ENCODE measurements around the gene UBE2N.
A peak's percentile ranks its signal among the peaks of the same experiment; 100 is the strongest.

UBE2N gene

GRCh38 chr12:93369505-93369904, 72.2 kb downstream of the UBE2N start:
- FAIRE-seq (no peak), DNase-seq (ENCODE audit: insufficient read length, low spot score) (no peak)
- TF ChIP-seq POLR2A (IDR thresholded peaks at IDR 0.05; ENCODE audit: low read depth, low read length) = no peak

GRCh38 chr12:93368766-93369165, 73.0 kb downstream of the UBE2N start:
- DNase-seq (ENCODE audit: insufficient read length, low spot score) = no peak
- no peak for TF ChIP-seq POLR2A (IDR thresholded peaks at IDR 0.05; ENCODE audit: low read depth, low read length)
- no peak for FAIRE-seq

GRCh38 chr12:93366422-93366821, 75.3 kb downstream of the UBE2N start:
- FAIRE-seq = no peak
- no peak for TF ChIP-seq POLR2A (IDR thresholded peaks at IDR 0.05; ENCODE audit: low read depth, low read length)
- no peak for DNase-seq (ENCODE audit: insufficient read length, low spot score)

DNA sequence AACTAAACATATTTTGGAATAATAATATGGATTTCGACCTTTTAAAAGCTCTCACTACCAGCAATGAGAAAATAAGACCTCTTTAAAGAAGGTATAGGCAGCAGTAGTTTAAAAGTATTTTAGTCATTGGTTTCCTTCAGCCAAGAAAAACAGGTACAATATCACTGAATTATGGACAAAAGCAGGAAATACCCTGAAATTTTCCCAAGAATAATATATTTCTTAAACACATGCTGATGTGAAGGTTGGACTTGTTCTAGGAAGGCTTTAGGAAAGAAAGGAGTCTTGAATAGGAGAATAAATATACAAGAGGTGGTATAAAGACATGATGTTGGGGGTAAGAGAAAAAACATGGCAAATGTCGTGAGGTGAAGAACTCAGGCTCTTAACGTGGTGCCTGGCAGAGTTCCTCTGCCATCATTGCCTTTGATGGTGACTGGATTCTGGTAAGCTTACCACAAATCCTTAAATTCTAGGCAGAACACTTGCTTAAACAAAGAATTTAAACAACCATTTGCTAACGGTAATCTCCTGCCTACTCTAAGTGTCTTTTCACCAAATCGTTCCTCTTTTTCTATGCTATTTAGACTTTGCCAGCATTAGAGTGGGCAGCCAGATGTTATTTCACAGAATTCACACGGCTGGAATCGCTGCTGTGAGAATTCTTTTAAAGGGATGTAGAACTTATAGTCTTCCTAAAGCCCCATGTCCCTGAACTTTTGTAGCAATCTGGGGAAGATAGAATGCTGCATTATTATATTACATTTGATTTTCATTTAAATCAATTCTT, 75.9 kb downstream of the UBE2N start:
- no peak for TF ChIP-seq POLR2A (IDR thresholded peaks at IDR 0.05; ENCODE audit: low read depth, low read length)
- DNase-seq (ENCODE audit: insufficient read length, low spot score) = no peak
- FAIRE-seq = no peak

DNA sequence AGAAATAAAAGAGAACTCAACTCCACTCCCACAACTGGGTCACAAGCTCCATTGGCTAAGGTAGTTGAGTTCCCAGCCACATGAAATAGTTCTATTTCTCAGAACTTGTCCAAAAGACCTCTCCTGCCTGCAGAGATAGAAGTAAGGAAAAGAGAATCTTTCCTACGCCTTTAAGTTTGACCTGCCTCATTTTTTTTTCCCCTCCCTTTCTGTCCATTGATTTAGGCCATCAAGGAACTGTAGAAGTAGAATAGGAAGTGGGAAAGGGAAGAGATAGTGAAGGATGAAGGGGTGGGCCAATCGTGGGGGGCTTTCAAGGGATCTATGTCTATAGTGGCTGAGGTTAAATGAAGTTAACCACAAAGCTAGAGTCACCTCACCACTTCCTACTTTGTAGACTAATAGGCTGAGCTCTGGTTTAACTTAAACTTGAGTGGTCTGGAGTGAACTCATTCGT, 77.9 kb downstream of the UBE2N start:
- FAIRE-seq (no peak), DNase-seq (ENCODE audit: insufficient read length, low spot score) (no peak)
- no peak for TF ChIP-seq POLR2A (IDR thresholded peaks at IDR 0.05; ENCODE audit: low read depth, low read length)

GRCh38 chr12:93361151-93361919, 80.4 kb downstream of the UBE2N start:
- FAIRE-seq (peak; percentile 6), DNase-seq (ENCODE audit: insufficient read length, low spot score) (no peak)
- TF ChIP-seq POLR2A (IDR thresholded peaks at IDR 0.05; ENCODE audit: low read depth, low read length) = no peak

GRCh38 chr12:93360688-93361087, 81.1 kb downstream of the UBE2N start:
- no peak for TF ChIP-seq POLR2A (IDR thresholded peaks at IDR 0.05; ENCODE audit: low read depth, low read length)
- FAIRE-seq (no peak), DNase-seq (ENCODE audit: insufficient read length, low spot score) (no peak)

- no peak for TF ChIP-seq POLR2A (IDR thresholded peaks at IDR 0.05; ENCODE audit: low read depth, low read length)
- FAIRE-seq (no peak), DNase-seq (ENCODE audit: insufficient read length, low spot score) (no peak)
These were observed 82.9 kb downstream of the UBE2N start for GRCh38 chr12:93358821-93359220.

GRCh38 chr12:93358058-93358457, 83.7 kb downstream of the UBE2N start:
- TF ChIP-seq POLR2A (IDR thresholded peaks at IDR 0.05; ENCODE audit: low read depth, low read length) = no peak
- FAIRE-seq (no peak), DNase-seq (ENCODE audit: insufficient read length, low spot score) (no peak)

DNA sequence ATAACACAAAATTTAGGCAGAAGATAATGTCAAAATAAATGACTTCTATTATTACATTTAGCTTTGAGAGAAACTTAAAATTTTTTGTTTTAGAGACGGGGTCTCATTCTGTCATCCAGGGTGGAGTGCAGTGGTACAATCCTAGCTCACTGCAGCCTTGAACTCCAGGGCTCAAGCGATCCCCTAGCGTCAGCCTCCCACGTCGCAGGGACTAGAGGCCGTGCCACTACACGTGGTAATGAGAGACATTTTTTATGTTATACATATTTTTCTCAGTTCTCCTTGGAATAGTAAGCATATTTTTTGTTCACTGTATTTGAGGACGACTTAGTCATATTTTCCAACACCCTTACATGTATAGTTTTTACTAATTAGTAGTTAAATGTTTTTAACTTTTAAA, 85.5 kb downstream of the UBE2N start:
- DNase-seq (ENCODE audit: insufficient read length, low spot score) (no peak), FAIRE-seq (no peak)
- no peak for TF ChIP-seq POLR2A (IDR thresholded peaks at IDR 0.05; ENCODE audit: low read depth, low read length)

Data from H54 (cell line).